GM21576 (cell line): ENCODE measurements around the gene JAK2.
"Not testable (repeated sequence)": the region's sequence is repeated elsewhere in the genome, so short reads cannot be mapped to it uniquely, and the experiment has no call there.

ENCODE experiments used
- ATAC-seq: cut with Tn5 transposase; IDR thresholded peaks from one replicate; pipeline ENCODE4 v1.9.1; 2021; ENCODE audit warnings: mild to moderate bottlenecking, moderate library complexity; ENCODE audit not compliant: unreplicated experiment

Gene JAK2

DNA sequence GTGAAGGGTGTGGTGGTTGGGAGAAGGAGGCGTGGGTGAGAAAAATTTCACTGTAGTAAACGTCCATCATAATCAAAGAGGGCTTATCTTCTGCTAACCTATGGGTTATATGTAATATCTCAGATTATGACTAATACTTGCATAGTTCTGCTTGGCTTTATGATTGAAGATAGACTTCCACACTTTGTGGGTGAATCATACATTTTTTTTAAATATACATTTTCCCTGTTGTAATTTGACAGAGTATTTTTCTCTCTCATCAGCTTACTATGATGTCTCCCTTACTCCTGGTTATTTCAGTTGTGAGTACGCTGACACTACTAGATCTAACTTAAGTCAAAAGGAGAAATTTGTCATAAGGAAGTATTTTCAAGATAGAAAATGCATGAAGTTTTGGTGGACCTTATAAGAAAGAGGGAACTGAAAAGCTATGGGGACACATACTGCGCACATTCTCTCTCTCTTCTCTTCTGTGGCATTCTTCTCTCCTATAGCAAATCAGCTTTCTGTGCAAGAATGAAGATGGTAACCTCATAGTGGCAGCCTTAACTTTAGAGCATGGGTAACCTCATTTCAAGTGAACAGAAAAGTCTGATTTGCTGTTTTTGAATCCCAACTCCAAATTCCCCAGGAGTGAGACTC is 4.9 kb upstream of the JAK2 start:
- no peak for ATAC-seq

DNA sequence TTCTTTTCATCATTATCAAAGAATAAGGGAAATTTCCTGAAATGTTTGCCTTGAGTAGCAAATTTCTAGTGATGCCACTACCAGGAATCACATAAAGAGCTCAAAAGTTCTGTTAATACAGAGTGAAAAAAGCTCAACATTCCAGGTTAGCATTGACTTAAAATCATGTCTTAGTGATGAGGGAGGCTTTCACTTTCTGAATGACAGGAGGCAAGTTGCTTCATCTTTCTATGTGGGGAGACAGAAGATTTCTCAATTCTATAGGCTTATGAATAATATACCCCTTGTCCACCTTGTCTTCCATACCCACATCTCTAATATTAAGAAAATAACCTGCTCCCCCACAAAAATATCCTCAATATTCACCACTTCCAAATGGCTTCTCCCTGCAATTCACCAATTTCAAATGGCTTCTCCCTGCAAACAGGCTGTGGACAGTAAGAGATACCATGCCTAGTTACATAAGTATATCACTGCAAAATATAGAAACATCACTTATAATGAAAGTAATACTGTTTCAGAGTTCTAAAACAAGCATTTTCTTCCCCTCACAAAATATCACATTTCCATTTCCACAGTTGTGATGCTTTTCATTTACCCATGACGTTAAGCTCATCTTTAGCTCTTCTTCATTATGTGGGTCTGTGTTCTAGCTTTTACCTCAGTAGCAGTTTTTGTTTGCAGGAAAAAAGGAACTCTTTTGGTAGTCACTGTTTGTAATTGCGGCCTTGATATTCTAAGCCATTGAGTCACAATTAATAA is 2.2 kb upstream of the JAK2 start:
- ATAC-seq = no peak

DNA sequence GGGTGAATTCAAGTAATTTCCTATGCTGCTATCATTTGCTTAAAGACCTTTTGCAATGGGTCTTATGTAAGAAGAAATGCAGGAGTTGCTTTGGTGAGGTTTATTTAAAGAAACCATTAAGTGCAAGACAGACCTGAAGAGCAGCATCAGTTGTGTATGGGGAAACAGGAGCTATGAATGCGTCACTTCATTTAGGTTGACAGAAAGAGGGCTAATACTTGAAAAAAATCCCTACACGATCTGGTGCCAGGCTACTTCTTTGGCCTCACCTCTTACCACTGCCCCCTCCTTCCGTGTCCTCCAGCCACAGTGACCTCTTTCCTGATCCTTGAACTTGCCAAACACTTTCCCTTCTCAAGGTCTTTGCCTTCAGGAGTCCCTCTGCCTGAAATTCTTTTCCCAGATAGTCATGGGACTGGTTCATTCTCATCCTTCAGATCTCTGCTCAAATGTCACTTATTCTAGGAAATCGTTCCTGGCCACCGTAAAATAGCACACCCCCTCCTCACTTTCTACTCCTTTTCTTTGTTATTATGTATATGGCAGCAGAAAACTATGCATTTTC is 1.4 kb upstream of the JAK2 start:
- ATAC-seq = no peak

DNA sequence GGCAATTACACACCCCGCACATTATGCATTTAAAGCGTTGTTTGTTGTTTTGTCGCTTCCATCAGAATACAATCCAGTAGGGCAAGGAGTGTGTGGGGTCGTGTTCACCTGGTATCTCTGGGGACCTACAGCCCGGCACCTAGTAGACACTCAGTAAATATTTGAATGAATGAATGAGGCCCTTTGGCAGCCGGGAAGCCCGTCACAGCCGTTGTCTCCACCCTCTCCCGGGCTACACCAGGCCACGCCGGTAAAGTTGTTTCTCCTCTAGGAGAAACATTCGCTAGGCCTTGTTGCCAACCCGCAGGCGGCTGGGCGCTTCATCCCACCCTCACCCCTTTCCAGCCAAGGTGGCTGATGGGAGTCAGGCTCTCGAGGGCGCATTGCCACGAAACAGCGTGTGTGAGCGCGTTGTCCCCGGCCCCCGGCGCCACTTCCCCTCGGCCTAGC is 876 bp upstream of the JAK2 start:
- peak; percentile 1 for ATAC-seq

DNA sequence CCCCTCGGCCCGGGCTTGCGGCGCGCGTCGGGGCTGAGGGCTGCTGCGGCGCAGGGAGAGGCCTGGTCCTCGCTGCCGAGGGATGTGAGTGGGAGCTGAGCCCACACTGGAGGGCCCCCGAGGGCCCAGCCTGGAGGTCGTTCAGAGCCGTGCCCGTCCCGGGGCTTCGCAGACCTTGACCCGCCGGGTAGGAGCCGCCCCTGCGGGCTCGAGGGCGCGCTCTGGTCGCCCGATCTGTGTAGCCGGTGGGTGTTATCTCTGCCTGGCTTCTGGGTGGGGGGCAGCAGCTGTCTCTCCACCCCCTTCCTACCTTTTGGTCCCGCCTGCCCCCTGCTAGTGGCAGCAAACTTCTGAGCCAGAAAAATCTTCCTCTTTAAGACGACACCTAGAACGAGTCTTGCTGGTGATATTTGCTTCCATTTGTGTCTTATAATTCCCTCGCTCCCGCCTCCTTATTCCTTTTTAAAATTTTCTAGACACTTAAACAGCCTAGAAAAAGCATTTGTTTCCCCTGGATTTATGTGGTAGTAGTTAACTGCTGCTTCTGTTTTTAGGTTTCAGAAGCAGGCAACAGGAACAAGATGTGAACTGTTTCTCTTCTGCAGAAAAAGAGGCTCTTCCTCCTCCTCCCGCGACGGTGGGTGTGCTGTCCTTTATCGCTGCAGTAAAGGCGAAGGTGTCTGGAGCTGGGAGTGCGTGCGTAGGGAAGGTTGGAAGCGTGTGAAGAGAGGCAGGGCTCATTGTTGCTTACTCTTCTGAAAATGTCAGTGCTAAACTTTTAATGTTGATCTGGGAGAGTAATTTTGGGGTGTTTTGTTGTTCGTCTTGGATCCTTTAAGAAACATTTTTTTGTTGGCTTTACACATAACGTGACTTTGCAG is 554 bp downstream of the JAK2 start:
- peak; percentile 19 for ATAC-seq

DNA sequence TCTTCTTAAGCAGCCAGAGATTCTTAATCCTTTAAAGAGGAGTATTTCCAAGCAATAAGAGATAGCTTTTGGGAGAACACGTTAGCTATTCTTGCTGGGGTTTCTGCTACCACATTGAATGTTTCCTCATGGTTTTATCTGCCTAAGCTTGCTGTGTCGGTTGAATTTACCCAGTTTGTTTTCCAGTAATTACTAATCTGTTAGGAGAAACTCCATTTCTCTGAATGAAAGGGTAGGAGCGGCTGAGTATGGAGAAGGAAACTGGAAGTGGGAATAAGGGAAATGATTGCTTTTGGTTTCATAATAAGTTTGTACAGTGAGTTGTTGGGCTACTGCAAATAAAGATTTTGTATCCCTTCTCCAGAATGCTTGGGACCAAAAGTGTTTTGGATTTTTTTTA is 1.2 kb downstream of the JAK2 start:
- ATAC-seq = no peak

DNA sequence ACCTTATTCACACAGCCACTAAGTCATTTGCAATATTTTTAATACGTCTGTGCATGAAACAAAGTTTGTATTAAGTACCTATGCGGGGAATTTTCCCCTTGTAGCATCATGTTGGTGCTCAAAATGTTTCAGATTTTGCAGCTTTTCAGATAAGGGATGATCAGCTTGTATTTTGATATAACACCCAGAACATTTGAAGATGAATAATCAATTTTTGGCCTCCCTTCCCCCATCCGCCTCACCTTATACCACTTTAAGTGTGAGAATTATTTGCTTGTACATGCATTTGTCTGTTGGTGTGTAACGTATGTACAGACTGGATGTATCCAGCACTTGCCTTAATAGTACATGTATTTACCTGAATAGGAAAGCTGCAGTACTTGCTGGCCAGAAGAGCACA is 1.7 kb downstream of the JAK2 start:
- ATAC-seq = no peak

DNA sequence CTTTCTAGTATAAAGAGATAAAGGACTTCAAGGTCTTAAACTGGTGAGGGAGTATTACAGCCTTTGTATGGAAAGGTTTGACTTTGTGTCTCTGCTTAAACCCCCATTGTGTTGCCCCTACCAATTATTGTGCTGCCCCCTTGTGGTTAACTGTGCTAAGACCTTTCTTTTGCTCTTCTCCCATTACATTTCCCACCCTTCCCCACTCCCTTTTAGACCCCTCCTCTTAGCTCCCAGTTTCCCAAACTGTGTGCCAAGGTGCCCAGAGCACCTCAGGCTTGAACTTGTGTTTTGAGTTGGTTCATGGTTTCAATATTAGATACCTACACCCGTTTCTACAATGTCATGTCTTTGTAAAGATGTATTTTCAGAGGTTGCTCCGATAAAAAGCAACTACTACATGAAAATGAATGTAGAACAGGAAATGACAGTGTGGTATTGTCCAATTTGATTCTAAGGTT is 2.9 kb downstream of the JAK2 start:
- no peak for ATAC-seq

DNA sequence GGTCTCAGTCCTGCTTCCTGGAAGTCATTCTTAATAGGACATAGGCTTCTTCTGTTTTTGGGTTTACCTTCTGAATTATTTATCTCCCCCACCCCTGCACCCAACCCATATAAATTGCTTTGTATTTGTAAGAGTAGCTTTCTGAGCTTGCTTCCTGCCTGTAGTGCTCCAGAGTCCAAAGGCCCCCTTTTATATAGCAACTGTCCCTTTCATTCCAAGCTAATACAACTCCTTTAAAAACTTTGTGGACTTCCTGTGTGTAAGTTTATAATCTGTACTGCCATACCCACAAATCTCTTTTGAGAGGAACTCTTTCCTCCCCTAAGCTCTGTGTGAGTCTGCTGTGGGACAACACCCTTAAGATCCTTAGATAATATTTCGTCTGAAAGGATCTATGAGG is 7.8 kb downstream of the JAK2 start:
- no peak for ATAC-seq

DNA sequence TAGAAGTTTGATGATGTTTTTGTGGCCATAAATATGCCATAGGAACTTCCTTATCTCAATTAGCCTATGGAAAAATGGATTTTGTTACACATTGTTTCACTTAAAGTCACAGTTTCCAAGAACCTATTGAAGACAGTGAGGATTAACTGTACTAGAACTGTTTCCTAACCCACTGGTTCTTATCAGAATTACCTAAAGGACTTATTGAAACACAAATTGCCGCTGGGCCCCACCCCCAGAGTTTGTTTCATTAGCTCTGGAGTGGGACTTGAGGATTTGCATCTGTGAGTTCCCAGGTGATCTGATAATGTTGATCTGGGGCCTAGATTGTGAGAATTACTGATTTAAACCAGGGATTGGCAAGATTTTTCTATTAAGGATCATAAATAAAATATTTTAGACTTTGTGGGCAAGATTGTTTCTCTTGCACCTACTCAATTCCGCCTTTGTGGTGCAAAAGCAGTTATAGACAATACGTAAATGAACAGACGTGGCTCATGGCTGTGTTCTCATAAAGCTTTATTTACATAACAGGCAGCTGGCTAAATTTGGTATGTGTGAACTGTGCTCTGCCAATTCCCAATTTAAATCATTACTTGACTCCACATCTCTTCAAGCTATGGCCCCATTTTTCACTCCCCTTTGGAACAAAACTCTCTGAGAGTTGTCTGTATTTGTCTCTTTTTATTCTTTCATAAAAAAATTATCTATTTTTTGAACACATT is 9.3 kb downstream of the JAK2 start:
- no peak for ATAC-seq

DNA sequence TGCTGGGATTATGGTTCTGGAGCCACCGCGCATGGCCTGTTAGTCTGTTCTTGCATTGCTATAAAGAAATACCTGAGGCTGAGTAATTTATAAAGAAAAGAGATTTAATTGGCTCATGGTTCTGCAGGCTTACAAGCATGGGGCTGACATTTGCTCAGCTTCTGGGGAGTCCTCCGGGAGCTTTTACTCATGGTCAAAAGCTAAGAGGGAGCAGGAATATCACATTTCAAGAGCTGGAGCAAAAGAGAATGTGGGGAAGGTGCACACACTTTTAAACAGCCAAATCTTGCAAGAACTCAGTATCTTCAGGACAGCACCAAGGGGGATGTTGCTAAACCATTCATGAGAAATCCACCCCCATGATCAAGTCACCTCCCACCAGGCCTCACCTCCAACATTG is 12.1 kb downstream of the JAK2 start:
- no peak for ATAC-seq

DNA sequence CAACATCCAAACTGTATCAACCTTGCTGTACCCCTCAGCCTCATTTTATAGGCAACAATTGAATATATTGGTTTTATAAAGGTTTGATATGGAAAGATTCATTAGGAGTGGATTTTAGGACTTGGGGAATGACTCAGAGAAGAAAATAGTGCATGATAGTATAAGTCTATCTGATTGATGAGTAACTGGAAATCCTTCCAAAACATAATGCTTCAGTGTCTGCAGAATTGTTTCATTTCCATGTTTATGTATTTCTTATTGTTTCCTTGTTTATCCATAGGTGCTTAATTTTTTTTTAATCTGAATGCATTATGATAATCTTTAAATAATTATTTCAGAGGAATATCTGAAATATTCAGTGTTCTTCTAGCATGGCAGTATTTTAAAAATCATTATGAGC is 12.6 kb downstream of the JAK2 start:
- no peak for ATAC-seq

DNA sequence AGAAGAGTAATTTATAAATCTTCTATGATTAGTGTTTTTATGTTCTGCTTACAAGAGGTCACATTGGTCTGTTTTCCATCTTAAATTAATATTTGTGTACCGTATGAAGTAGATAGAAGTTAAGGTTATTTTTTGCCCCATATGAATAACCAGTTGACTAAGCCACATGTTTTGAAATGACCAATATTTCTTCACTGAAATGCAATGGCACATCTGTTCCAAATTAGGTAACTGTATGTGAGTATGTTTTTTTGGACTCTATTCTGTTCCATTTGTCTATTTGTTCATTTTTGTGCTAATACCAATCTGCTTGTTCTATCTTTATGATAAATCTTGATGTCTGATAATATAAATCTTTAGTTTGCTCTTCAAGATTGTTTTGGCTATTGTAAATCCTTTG is 17.7 kb downstream of the JAK2 start:
- no peak for ATAC-seq

DNA sequence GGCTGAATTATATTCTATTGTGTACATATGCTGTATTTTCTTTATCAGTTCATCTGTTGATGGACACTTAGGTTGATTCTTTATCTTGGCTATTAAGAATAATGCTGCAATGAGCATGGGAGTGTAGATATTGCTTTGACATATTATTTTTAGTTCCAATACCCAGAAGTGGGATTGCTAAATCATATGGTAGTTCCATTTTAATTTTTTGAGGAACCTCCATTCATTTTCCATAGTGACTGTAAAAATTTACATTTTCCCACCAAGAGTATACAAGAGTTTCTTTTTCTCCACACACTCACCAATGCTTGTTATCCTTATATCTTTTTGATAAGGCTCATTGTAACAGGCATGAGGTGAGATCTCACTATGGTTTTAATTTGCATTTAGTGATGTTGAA is 19.4 kb downstream of the JAK2 start:
- no peak for ATAC-seq

DNA sequence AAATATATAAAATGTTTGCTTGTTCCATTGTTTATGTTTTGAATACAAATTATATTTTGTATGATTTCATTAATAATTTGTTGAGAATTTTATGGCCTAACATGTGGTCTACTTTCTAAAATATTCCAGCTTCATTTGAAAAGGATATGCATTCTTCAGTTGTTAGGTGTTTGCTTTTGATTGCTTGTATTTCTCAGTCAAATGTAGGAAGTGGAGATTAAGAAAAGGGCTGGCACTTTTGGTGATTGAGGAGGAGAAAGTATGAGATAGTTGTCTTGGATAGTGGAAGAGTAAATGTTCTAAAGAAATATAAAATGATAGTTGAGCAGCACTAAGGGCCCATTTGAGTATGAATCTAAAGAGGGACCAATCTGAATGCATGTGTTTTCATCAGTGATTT is 23.1 kb downstream of the JAK2 start:
- ATAC-seq = no peak

DNA sequence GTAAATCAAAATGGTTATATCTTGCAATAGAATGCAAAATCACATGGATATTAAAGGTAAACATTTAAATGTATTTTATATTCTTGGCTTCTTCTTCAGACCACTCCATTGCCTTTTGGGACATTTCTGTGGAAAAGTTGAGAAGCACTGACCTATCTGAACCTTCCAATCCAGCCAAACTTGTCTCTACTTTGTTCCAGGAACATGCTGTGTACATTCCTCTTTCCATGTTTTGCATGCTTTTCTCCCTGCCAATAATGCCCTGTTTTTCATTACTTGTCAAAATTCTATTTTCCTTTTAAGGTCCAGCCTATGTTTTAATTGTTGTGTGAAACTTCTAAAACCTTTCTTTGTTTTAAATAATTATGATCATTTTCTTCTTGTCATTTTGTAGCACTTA is 28.3 kb downstream of the JAK2 start:
- ATAC-seq = no peak

DNA sequence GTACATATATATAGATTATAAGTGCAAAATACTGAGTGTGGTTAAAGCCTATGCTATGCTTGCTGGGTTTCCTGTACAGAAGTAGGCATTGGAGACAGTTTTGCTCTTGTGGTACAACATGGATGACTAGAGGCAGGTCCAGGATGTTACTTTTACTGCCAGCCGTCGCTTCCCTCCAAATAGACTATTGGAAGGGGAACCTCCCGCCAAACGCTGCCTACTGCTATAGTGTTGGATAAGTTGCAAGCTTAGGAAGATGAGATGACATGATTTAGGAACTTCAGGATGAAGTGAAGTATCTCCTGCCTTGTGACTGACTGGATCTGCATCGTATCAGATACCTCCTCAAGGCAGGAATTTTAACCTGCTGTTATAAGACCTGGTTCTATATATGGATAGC is 30.9 kb downstream of the JAK2 start:
- ATAC-seq = no peak

DNA sequence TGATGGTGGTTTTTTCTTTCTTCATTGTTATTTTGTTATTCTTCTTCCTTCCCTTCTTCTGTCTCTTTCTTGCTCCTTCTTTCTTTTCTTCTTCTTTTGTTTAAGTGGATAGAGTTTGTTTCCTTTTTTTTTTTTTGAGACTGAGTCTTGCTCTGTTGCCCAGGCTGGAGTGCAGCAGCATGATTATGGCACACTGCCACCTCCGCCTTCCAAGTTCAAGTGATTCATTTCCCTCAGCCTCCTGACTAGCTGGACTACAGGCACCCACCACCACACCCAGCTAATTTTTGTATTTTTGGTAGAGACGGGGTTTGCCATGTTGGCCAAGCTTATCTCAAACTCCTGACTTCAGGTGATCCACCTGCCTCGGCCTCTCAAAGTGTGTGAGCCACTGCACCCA is 40.3 kb downstream of the JAK2 start:
- no peak for ATAC-seq

DNA sequence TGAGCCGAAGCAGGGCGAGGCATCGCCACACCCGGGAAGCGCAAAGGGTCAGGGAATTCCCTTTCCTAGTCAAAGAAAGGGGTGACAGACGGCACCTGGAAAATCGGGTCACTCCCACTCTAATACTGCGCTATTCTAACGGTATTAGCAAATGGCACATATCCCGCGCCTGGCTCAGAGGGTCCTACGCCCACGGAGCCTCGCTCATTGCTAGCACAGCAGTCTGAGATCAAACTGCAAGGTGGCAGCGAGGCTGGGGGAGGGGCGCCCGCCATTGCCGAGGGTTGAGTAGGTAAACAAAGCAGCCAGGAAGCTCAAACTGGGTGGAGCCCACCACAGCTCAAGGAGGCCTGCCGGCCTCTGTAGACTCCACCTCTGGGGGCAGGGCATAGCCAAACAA is 46.9 kb downstream of the JAK2 start:
- not testable (repeated sequence) for ATAC-seq

DNA sequence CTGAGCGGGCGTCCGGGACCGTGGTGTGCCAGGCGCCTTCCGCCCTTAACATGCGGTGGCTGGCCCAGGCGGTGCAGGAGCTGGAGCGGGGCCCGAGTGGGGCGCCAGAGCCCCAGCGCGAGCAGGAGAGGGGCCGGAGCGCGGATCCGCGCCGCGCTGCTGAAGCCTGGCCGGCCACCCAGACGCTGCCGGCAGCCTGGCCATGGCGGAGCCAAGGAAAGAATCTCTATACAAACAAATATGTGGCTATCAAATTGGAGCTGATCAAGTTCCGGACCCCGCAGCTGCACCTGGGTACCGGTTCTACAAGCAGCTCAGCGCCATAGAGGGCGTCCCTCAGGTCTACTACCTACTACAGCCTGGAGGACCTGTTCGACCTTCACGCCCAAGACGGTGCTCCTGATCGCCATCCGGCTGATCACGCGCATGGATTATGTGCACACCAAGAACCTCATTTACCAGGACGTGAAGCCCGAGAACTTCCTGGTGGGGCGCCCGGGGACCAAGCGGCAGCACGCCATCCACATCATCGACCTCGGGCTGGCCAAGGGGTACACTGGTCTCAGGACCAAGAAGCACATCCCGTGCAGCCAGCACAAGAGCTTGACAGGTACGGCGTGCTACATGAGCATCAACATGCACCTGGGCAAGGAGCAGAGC is 55.8 kb downstream of the JAK2 start:
- ATAC-seq = no peak
